Colonic mucosa (tissue), 4 donors: ENCODE results near the gene PMPCA. TPM values are rescaled to one million over a fixed set of nuclear protein-coding genes. Genes with fewer than 3 reads are reported as not detected.

Experiments
- DNase-seq: peaks from one replicate; pipeline ENCODE4 v3.0.0-alpha.2; 2020
- H3K27ac ChIP-seq: fragments of 200-600 bp; one replicate; pipeline ENCODE4 v1.8.0; 2021
- H3K27me3 ChIP-seq: fragments of 200-600 bp; one replicate; pipeline ENCODE4 v1.8.0; 2021
- H3K36me3 ChIP-seq: fragments of 200-600 bp; one replicate; pipeline ENCODE4 v1.8.0; 2021
- H3K4me1 ChIP-seq: fragments of 200-600 bp; one replicate; pipeline ENCODE4 v1.8.0; 2021; ENCODE audit warnings: mild to moderate bottlenecking
- H3K4me3 ChIP-seq: fragments of 200-600 bp; one replicate; pipeline ENCODE4 v1.8.0; 2021
- H3K9ac ChIP-seq, 2 donors: one replicate each; pipeline ENCODE4 v1.7.0; 2013; ENCODE audit warnings: control low read depth in 2 of 2, low read depth in 2 of 2, low read length in 2 of 2
- H3K9me3 ChIP-seq: fragments of 200-600 bp; one replicate; pipeline ENCODE4 v1.8.0; 2021
- intact Hi-C: fragments of 100-400 bp; cut with DNase I; formaldehyde crosslinking; loops from one replicate; pipeline ENCODE4 v1.14.1; 2022
- total RNA-seq, 2 donors: library from RNA; stranded (reverse); fragmentation: NEBNext Ultra II Directional in 1 of 2; extraction: Animal tissue kit (Norgen Biotek cat#: 25700) in 1 of 2; gene quantifications; one replicate each; pipeline ENCODE4 v1.2.1, GENCODE V29; 2021
- TF ChIP-seq, protein P1 (sequence below): fragments of 200-600 bp; IDR thresholded peaks from one replicate; pipeline ENCODE4 v1.8.0; 2022; ENCODE audit warnings: antibody characterized with exemption, mild to moderate bottlenecking
- donor health status: healthy.
- donor health status: DM: no; HTN: no; CAD: no.
- donor health status: DM: no; HTN: no; CAD: no.

The PMPCA gene
- total RNA-seq, 2 donors from 2014 or later, result 56.1 to 60.9 TPM

DNA sequence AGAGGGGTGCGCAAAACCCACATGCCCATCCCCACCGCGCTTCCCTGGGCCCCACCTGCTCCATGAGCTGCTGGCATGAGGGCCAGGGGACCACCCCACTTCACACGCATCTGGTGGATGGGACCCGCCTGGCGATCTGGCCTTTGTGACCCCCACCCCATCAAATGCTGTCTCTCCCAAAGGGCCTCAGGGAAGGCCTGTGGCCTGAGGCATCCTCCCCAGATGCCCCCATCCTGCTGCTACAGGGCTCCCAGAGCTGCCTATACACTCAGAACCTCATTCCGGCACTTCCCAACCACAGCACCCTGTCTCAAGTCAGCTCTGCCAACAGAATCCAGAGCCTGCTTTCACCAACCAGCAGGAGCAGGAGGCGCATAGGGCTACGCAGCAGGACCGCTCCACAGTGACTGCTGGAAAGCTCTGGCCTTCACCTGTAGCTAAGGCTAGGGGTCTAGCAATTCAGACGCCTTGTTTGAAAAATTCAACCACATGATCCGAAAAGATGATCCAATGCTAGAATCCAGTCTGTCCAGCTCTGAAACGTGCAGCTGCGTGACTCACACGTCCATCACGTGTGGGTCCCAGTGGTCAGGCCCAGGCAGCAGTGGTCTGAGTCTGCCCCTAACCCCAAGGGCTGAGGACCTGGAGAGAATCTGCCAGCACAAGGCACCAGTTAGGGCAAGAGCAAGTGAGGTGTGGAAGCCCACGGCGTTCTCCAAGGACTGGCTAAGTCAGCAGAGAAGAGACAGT is 9.1 kb upstream of the PMPCA start:
- intact Hi-C loops, result loop anchor here (10.0 kb wide), 1 partner anchor 57 kb away; no protein-coding TSS in a partner anchor
- Histone ChIP-seq H3K36me3 (no peaks in the 10 kb centered on the region), H3K27me3 (no peaks in the 10 kb centered on the region), H3K4me1 (peaks cover 9% of the 10 kb centered on the region), H3K27ac (no peak overlapping the region), H3K4me3 (no peak overlapping the region), H3K9ac (no peak overlapping the region), H3K9me3 (no peaks in the 10 kb centered on the region)
- no peak for DNase-seq
- TF ChIP-seq, protein P1, sequence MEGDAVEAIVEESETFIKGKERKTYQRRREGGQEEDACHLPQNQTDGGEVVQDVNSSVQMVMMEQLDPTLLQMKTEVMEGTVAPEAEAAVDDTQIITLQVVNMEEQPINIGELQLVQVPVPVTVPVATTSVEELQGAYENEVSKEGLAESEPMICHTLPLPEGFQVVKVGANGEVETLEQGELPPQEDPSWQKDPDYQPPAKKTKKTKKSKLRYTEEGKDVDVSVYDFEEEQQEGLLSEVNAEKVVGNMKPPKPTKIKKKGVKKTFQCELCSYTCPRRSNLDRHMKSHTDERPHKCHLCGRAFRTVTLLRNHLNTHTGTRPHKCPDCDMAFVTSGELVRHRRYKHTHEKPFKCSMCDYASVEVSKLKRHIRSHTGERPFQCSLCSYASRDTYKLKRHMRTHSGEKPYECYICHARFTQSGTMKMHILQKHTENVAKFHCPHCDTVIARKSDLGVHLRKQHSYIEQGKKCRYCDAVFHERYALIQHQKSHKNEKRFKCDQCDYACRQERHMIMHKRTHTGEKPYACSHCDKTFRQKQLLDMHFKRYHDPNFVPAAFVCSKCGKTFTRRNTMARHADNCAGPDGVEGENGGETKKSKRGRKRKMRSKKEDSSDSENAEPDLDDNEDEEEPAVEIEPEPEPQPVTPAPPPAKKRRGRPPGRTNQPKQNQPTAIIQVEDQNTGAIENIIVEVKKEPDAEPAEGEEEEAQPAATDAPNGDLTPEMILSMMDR, result no peak

DNA sequence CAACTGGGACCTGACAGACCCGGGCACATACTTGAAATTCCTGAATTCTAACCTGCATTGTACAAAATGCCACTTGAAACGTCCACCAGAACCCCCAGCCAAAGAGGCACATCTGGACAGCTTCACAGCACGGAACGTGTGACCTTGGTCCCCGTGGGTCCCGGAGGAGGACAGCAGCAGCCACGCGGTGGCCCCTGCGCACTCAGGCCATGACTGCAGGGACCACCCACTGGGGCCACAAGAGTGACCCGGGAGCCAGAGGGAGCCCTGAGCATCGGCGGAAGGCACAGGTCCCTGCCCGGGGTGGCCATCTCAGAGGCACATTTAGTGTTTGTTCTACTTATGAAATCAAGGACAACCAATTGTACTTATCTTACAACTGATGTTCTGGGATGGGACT is 8.4 kb upstream of the PMPCA start:
- DNase-seq, result no peak
- TF ChIP-seq, protein P1, result no peak
- Histone ChIP-seq H3K9ac (no peak overlapping the region), H3K4me3 (no peak overlapping the region), H3K9me3 (no peaks in the 10 kb centered on the region), H3K27ac (no peak overlapping the region), H3K27me3 (no peaks in the 10 kb centered on the region), H3K36me3 (no peaks in the 10 kb centered on the region), H3K4me1 (peaks cover 4% of the 10 kb centered on the region)
- intact Hi-C loops, result loop anchor here (10.0 kb wide), 1 partner anchor 57 kb away; no protein-coding TSS in a partner anchor

GRCh38 chr9:136403538-136403914 is 6.9 kb upstream of the PMPCA start:
- TF ChIP-seq, protein P1, result no peak
- Histone ChIP-seq H3K4me3 (no peak overlapping the region), H3K36me3 (no peaks in the 10 kb centered on the region), H3K4me1 (peaks cover 4% of the 10 kb centered on the region), H3K27ac (no peak overlapping the region), H3K9me3 (no peaks in the 10 kb centered on the region), H3K9ac (no peak overlapping the region), H3K27me3 (no peaks in the 10 kb centered on the region)
- no peak for DNase-seq
- intact Hi-C loops, result loop anchor here (10.0 kb wide), 1 partner anchor 59 kb away; no protein-coding TSS in a partner anchor

GRCh38 chr9:136403915-136404800 is 6.3 kb upstream of the PMPCA start:
- Histone ChIP-seq H3K27ac (no peak overlapping the region), H3K36me3 (no peaks in the 10 kb centered on the region)

GRCh38 chr9:136404801-136405136 is 5.7 kb upstream of the PMPCA start:
- intact Hi-C loops, result loop anchor here (10.0 kb wide), 1 partner anchor 60 kb away; no protein-coding TSS in a partner anchor
- Histone ChIP-seq H3K27ac (no peak overlapping the region), H3K4me1 (peaks cover 9% of the 10 kb centered on the region), H3K9ac (no peak overlapping the region), H3K4me3 (no peak overlapping the region), H3K27me3 (no peaks in the 10 kb centered on the region), H3K9me3 (no peaks in the 10 kb centered on the region), H3K36me3 (no peaks in the 10 kb centered on the region)
- no peak for DNase-seq
- TF ChIP-seq, protein P1, result no peak

More at GRCh38 chr9:136403915-136404800, 6.3 kb upstream of the PMPCA start:
- H3K27me3 ChIP-seq, result no peaks in the 10 kb centered on the region
- TF ChIP-seq, protein P1, result no peak
- DNase-seq, result no peak
- H3K4me1 ChIP-seq, result peaks cover 4% of the 10 kb centered on the region
- no peak overlapping the region for H3K9ac ChIP-seq
- H3K4me3 ChIP-seq, result no peak overlapping the region
- intact Hi-C loops, result loop anchor here (10.0 kb wide), 1 partner anchor 59 kb away; no protein-coding TSS in a partner anchor
- H3K9me3 ChIP-seq, result no peaks in the 10 kb centered on the region
